Pancreas (tissue), 10 donors: ENCODE data around the gene DHRS1. TPM values are rescaled to one million over a fixed set of nuclear protein-coding genes. Genes with fewer than 3 reads are reported as not detected.
A peak's percentile ranks its signal among the peaks of the same experiment; 100 is the strongest.
"Not testable (repeated sequence)": the region's sequence is repeated elsewhere in the genome, so short reads cannot be mapped to it uniquely, and the experiment has no call there.

Experiments
- ATAC-seq, 4 donors: fragments of 200-7000 bp; cut with Tn5 transposase; one replicate each; pipeline versions ENCODE4 v1.8.0 to v1.9.1; 2020; ENCODE audit warnings: mild to moderate bottlenecking in 4 of 4, moderate library complexity in 4 of 4
- DNase-seq, 6 donors: peaks; one replicate each; pipeline ENCODE4 v3.0.0-alpha.2; 2020
- FAIRE-seq: peaks from 2 replicates; lab custom pipeline; 2012; peaks lifted over from hg19 to GRCh38; lab: Jason Lieb, UNC
- H3K27ac ChIP-seq, 4 donors: fragments of 200-600 bp; sonication (generic); 1 replicate in 3 of 4; 2 replicates in 1 of 4; pipeline versions ENCODE4 v1.5.0 to v1.8.0; 2020
- H3K27me3 ChIP-seq, 4 donors: fragments of 200-600 bp; one replicate each; pipeline ENCODE4 v1.8.0; 2021
- H3K36me3 ChIP-seq, 3 donors: fragments of 200-600 bp; sonication (generic) in 1 of 3; one replicate each; pipeline versions ENCODE4 v1.5.0 to v1.8.0; 2020 to 2021
- H3K4me1 ChIP-seq, 3 donors: fragments of 200-600 bp; one replicate each; pipeline ENCODE4 v1.8.0; 2021
- H3K4me3 ChIP-seq, 4 donors: fragments of 200-600 bp; sonication (generic) in 2 of 4; one replicate each; pipeline versions ENCODE4 v1.5.0 to v1.8.0; 2020 to 2021
- H3K9me3 ChIP-seq, 4 donors: fragments of 200-600 bp; one replicate each; pipeline ENCODE4 v1.8.0; 2021
- WGBS, 2 donors: extraction: QIAGEN DNeasy Blood & Tissue Kit; methylation state at CpG; one replicate each; pipeline ENCODE4 v1.1.7; 2013; 5-methylcytosine and 5-hydroxymethylcytosine counted together
- intact Hi-C, 3 donors: fragments of 100-400 bp; cut with DNase I; formaldehyde crosslinking; loops; one replicate each; pipeline versions ENCODE4 v1.11.1 to v1.14.2; 2022
- polyA plus RNA-seq, 2 donors: library from polyadenylated mRNA; stranded (reverse); fragments of 200-250 nt; gene quantifications; one replicate each; pipeline ENCODE4 v1.2.3, GENCODE V29; 2013
- total RNA-seq, 6 donors: library from RNA; stranded (reverse); fragmentation: NEBNext Ultra II Directional in 4 of 6; extraction: Animal tissue kit (Norgen Biotek cat#: 25700) in 4 of 6; gene quantifications; one replicate each; pipeline versions ENCODE4 v1.2.1 to v1.2.4, GENCODE V29; 2021 to 2023
- TF ChIP-seq, protein P1 (sequence below), 4 donors: fragments of 200-600 bp; sonication (generic) in 3 of 4; IDR thresholded peaks; one replicate each; pipeline versions ENCODE4 v1.5.0 to v1.8.0; 2021; ENCODE audit warnings: antibody characterized with exemption in 4 of 4
- donor health status: healthy with polysubstance abuse.
- donor health status: DM: no; HTN: no; CAD: no; lungs with moderate emphysema.
- donor health status: DM: no; HTN: no; CAD: no.
- donor health status: control.
- donor health status: control.
- donor health status: Bipolar disorder and iron deficiency.
- donor health status: DM: yes; HTN: yes; CAD: no.
- donor health status: DM: no; HTN: no; CAD: no.
- donor health status: DM: no; HTN: no; CAD: no.
- donor health status: DM: yes; HTN: yes; CAD: no.

The DHRS1 gene
- total and polyA plus RNA-seq, 8 donors = 6.1 to 21.1 (median 13.6) TPM

DNA sequence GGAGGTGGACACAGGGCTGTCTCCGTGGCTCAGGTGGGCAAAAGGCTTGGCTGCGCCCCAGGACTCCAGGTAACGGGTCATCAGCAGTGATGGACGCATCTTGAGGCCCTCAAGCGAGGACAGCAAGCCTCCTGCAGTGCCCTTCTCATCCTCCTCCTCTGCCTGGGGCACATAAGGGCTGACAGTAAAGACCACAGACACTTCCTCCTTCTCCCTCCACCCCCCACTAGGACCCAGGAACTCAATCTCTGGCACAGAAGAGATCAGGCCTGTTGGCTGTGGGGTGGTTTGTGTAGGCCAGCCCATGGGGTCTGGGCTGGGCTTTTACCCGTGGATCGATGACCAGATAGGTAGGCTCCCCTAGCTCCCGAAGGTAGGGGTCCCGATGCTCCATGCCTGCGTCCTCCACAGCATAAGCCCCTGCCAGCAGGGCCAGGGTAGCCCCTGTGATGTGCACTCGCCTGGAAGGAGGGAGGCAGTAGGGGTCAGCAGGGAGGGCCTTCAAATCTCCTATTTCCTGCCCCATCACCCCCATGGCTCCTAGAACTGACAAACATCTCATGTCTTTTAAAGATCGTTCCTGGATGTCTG lies 29.6 kb upstream of the DHRS1 start:
- ATAC-seq (no peak), DNase-seq (no peak), FAIRE-seq (no peak)
- TF ChIP-seq, protein P1, sequence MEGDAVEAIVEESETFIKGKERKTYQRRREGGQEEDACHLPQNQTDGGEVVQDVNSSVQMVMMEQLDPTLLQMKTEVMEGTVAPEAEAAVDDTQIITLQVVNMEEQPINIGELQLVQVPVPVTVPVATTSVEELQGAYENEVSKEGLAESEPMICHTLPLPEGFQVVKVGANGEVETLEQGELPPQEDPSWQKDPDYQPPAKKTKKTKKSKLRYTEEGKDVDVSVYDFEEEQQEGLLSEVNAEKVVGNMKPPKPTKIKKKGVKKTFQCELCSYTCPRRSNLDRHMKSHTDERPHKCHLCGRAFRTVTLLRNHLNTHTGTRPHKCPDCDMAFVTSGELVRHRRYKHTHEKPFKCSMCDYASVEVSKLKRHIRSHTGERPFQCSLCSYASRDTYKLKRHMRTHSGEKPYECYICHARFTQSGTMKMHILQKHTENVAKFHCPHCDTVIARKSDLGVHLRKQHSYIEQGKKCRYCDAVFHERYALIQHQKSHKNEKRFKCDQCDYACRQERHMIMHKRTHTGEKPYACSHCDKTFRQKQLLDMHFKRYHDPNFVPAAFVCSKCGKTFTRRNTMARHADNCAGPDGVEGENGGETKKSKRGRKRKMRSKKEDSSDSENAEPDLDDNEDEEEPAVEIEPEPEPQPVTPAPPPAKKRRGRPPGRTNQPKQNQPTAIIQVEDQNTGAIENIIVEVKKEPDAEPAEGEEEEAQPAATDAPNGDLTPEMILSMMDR (IDR thresholded peaks at IDR 0.05) = no peak
- intact Hi-C loops = no loop called here
- no peaks in the 10 kb centered on the region for H3K36me3 ChIP-seq
- no peak overlapping the region for H3K27ac ChIP-seq
- H3K4me3 ChIP-seq = no peak overlapping the region
- 74 to 83% methylated on average over 12 of the region's 12 CpGs for WGBS, 2 donors
- H3K27me3 ChIP-seq = peaks cover 0 to 6% (median 0%) of the 10 kb centered on the region in 4 donors
- H3K4me1 ChIP-seq = peaks cover 5 to 12% (median 11%) of the 10 kb centered on the region in 3 donors
- H3K9me3 ChIP-seq = no peaks in the 10 kb centered on the region

DNA sequence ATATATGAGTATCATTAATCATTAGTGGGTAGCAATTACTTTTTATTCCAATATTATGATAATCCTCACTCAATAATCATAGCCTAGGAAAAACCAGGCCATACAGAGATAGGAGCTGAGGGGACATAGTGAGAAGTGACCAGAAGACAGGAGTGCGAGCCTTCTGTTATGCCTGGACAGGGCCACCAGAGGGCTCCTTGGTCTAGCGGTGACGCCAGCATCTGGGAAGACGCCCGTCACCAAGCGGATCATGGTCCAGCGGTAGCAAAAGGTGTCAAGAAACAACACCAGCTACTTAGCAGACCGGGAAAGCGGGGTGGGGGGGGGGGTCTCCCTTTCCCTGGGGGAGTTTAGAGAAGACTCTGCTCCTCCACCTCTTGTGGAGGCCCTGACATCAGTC lies 28.3 kb upstream of the DHRS1 start:
- H3K36me3 ChIP-seq, ATAC-seq, FAIRE-seq, H3K4me3 ChIP-seq, intact Hi-C loops, H3K4me1 ChIP-seq, H3K27me3 ChIP-seq, H3K9me3 ChIP-seq, H3K27ac ChIP-seq: not testable (repeated sequence)
- DNase-seq = peak in 5 of 6 donors; percentile 44 to 80 (median 70)
- 2% methylated on average over 9 of the region's 9 CpGs for WGBS, 2 donors
- TF ChIP-seq, protein P1 (IDR thresholded peaks at IDR 0.05) = peak; percentile 32 to 57 (median 49)

DNA sequence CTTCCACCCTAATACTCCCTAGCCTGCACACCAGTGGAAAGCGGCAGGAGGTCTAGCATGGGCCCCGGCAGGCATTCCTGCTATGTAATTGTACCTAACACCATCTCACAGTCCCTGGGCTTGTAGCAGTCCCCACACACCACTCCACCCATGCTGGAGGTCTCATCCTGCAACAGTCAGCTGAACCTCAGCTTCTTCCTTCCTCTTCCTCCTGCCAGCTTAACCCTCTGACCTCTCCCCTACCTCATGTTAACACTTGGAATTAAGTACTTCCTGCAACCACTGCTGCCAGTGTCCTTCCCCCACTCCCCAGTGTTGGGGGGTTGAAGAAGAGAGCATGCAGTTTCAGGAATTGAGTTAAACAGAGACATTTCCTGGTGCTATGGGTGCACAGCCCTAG lies 27.7 kb upstream of the DHRS1 start:
- no peak overlapping the region for H3K27ac ChIP-seq
- no peak for FAIRE-seq
- 86 to 88% methylated on average over 2 of the region's 2 CpGs for WGBS, 2 donors

DNA sequence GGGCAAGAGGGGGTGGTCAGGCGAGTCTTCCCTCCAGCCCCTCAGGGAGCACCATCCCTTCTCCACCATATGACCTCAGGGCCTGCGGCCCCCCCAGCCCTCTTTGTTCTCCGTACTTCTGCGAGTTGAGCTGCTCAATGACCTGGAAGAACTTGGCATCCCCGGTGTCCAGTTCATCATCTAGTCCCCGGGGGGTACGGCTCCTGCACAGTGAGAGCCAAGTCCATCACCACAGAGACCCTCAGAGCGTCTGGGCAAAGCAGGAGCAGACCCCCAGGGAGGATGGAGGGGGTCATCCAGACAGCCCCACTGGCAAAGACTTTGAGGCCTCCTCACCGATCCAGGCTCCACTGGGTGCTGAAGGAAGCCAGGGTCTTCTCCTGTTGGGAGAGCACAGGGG lies 26.4 kb upstream of the DHRS1 start:
- no peak overlapping the region for H3K4me3 ChIP-seq
- ATAC-seq (no peak), FAIRE-seq (no peak), DNase-seq (no peak)
- no peaks in the 10 kb centered on the region for H3K9me3 ChIP-seq
- no peak overlapping the region for H3K27ac ChIP-seq
- TF ChIP-seq, protein P1 (IDR thresholded peaks at IDR 0.05) = no peak
- no peaks in the 10 kb centered on the region for H3K27me3 ChIP-seq
- no peaks in the 10 kb centered on the region for H3K4me1 ChIP-seq
- no peaks in the 10 kb centered on the region for H3K36me3 ChIP-seq
- intact Hi-C loops = no loop called here
- 66 to 78% methylated on average over 9 of the region's 9 CpGs for WGBS, 2 donors

More for the DNA sequence above, 27.7 kb upstream of the DHRS1 start:
- TF ChIP-seq, protein P1 (IDR thresholded peaks at IDR 0.05) = no peak
- H3K9me3 ChIP-seq = no peaks in the 10 kb centered on the region
- H3K4me3 ChIP-seq = no peak overlapping the region
- H3K36me3 ChIP-seq = no peaks in the 10 kb centered on the region
- DNase-seq (no peak), ATAC-seq (no peak)
- H3K27me3 ChIP-seq = no peaks in the 10 kb centered on the region
- intact Hi-C loops = no loop called here
- peaks cover under 1 to 5% (median 2%) of the 10 kb centered on the region in 3 donors for H3K4me1 ChIP-seq

DNA sequence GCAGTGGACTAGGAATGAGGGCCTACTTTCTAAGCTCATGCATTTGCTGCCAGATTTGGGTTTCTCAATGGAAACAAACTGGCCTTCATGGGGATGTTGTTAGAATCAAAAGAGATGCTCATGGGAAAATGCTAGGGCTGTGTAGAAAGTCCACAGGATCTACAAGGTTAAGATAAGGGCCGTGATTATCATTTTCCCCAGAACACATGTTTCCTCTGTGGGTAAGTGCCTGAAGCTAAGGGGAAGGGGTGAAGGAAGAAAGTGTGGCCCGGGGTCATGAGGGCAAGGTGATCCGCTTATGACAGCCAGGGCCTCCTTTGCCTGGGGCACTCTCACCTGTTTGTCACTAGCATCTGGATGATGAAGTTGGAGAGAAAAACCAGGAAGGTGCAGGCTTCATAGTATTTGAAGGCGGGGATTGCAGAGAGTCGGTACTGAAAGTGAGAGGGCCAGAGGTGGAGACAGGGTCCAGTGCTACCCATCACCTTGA lies 25.5 kb upstream of the DHRS1 start:
- no peak for ATAC-seq
- no peak overlapping the region for H3K4me3 ChIP-seq
- intact Hi-C loops = no loop called here
- H3K27me3 ChIP-seq = no peaks in the 10 kb centered on the region
- H3K27ac ChIP-seq = no peak overlapping the region
- no peak for FAIRE-seq
- WGBS, 2 donors = 72 to 83% methylated on average over 5 of the region's 5 CpGs
- no peaks in the 10 kb centered on the region for H3K4me1 ChIP-seq
- H3K36me3 ChIP-seq = no peaks in the 10 kb centered on the region
- H3K9me3 ChIP-seq = no peaks in the 10 kb centered on the region
- DNase-seq = no peak
- TF ChIP-seq, protein P1 (IDR thresholded peaks at IDR 0.05) = no peak
